Measurements from ENCODE around the gene TAF1. TPM values are rescaled to one million over a fixed set of nuclear protein-coding genes. Genes with fewer than 3 reads are reported as not detected.

TAF1 gene
- total RNA-seq, result 41.2 and 59.3 TPM in 2 replicates

GRCh38 chrX:71365875-71366673, at the start of gene TAF1:
TAF1 (plus strand) TSS chrX:71366357; CDS start chrX:71366375, 18 bp downstream.

Other genes with a start within 250 kb of the TAF1 start
- gene MED12, start 247.8 kb upstream of the TAF1 start, total RNA-seq, result 30.0 and 39.9 TPM in 2 replicates
- 1.3 and 2.3 TPM in 2 replicates for gene NLGN3, start 221.5 kb upstream of the TAF1 start, total RNA-seq
- not detected in 2 replicates for gene GJB1, start 143.1 kb upstream of the TAF1 start, total RNA-seq
- 18.6 and 22.2 TPM in 2 replicates for gene ZMYM3, start 112.2 kb upstream of the TAF1 start, total RNA-seq
- 350 and 455 TPM in 2 replicates for gene NONO, start 82.7 kb upstream of the TAF1 start, total RNA-seq
- gene ITGB1BP2, start 64.6 kb upstream of the TAF1 start, total RNA-seq, result 0.99 and 1.0 TPM in 2 replicates
- gene OGT, start 166.7 kb downstream of the TAF1 start, total RNA-seq, result 114 and 117 TPM in 2 replicates
- gene GCNA, start 212.1 kb downstream of the TAF1 start, total RNA-seq, result 1.3 and 2.6 TPM in 2 replicates